Stimulated activated CD4-positive, alpha-beta T cell treated with anti-CD3 and anti-CD28 coated beads, Interleukin-1b, Interleukin-23, amount 100 ng/mL, for 24 hours (primary cell): ENCODE data around the gene MAP7D2.

Experiments
- DNase-seq, 4 experiments: peaks; one replicate each; pipeline ENCODE4 v3.0.0-alpha.2; 2020; ENCODE audit warnings: low read depth in 4 of 4, low spot score in 1 of 4

The MAP7D2 gene

GRCh38 chrX:20046223-20046622 is 70.5 kb downstream of the MAP7D2 start:
- DNase-seq = no peak

- DNase-seq = no peak
Measured at GRCh38 chrX:20042221-20042620, 74.5 kb downstream of the MAP7D2 start.

- no peak for DNase-seq
Measured at GRCh38 chrX:20038966-20039365, 77.7 kb downstream of the MAP7D2 start.

DNA sequence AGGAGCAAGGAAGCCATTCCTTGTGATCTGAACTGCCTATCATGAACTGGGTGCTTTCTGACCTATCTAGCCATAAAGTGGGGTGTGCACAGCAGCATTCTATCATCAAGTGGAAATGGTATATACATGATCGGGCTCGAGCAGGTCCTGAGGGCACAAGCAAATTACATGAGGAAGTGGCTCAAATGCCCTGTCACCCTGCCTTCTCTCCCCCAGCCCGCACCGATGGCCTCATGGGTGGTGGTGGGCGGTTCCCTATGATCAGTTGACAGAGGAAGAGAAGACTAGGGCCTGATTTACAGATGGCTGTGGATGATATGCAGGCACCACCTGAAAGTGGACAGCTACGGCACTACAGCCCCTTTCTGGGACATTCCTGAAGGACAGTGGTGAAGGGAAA is 79.5 kb downstream of the MAP7D2 start:
- no peak for DNase-seq

- no peak for DNase-seq
Measured at GRCh38 chrX:20032201-20032600, 84.5 kb downstream of the MAP7D2 start.

- DNase-seq = no peak
Measured at GRCh38 chrX:20029728-20030127, 87.0 kb downstream of the MAP7D2 start.

DNA sequence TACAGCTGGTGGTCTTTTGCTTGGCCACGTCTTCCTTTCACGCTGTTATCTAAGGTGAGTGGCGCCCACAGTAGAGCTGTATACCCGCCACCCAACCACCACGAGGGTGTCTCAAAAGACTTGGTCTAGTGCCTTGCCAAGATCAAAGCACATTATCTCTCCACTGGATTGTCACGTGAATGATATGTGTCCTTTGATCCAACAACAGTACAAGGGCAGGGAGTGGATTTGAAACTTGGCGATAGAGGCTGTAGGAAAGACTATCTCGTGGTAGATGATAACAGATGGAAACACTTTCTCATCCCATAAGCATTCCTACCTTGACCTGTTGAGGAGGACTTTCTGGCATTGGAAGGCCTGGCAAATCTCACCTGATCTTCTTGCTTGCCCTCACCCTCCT is 88.1 kb downstream of the MAP7D2 start:
- no peak for DNase-seq

DNA sequence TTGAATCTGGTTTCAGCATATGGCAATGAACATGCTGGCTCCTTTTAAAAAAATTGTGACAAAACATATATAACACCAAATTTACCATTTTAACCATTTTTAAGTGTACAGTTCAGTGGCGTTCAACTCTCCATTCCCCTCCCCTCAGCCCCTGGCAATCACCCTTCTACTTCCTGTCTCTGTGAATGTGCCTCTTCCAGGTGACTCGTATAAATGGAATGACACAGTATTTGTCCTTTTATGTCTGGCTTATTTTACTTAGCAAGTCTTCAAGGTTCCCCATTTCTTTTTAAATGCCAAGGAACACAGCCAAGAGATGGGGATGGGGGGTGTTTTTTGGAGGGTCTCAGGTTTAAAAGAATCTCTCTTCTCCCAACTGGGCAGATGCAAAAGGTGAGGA is 90.4 kb downstream of the MAP7D2 start:
- no peak for DNase-seq

- DNase-seq = no peak
Measured at GRCh38 chrX:20019672-20020365, 96.9 kb downstream of the MAP7D2 start.

DNA sequence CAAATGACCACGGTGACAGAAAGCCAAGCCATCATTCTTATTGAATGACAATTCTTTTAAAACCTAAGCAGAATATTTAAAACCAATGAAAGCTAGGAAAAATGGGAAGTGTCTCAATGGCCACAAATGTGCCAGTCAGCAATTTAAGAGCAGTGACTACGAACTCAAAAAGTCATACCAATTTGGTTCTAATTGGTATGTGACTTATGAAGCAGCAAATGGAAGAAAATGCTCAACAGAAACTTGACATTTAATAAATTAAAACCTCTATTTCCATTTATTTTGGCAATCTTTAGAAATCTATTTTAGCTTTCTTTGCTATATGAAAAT is 100.1 kb downstream of the MAP7D2 start:
- DNase-seq = no peak

GRCh38 chrX:20015945-20016615 is 100.6 kb downstream of the MAP7D2 start:
- no peak for DNase-seq

DNA sequence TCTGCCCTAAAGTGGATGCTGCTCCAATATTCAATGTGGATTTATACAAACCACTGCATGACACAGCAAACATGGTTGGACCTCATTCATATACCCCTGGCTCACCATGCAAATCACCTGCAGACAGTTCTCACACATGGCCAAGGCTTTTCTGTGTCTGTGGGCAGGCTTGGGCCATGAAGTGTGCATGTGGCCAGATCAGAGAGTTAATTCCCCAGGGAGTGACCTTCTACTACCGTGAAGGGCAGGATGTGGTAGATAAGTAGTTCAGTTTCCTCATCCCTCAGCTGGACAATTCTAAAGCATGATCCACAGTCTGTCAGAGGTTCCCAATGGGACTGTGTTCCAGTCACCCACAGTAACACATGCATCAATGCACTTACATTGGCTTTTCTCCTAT is 101.3 kb downstream of the MAP7D2 start:
- no peak for DNase-seq

GRCh38 chrX:20011608-20012007 is 105.1 kb downstream of the MAP7D2 start:
- no peak for DNase-seq

DNA sequence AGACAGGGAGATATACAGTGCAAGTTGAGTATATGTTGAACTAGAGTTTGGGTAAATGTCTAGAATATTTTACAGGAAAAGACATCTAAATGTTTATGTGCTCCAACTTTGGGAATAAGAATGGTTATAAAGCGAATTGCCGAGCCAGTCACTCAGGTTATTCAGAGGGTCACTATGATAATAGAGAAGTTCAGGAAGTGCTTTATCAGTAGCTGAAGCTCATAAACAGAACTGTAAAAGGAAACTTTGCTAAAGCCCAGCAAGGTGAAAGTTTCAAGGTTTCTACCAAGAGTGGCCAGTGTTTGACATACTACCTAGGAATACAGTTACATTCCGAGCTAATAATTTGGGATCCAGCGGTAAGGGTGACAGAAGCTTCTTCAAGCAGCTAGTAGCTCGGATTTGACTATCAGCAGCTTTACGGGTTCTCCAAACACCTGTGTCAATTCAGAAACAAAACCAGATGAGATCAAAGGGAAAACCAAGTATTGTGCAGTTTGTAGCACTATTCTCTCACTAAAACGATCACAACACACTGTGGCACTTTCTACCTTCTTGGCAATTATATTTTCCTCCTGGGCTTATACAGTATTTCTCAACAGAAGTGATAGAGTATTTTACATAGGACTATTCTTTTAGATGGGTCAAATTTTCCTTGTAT is 108.6 kb downstream of the MAP7D2 start:
- DNase-seq = no peak

- DNase-seq = no peak
Measured at GRCh38 chrX:20005883-20006282, 110.8 kb downstream of the MAP7D2 start.

DNA sequence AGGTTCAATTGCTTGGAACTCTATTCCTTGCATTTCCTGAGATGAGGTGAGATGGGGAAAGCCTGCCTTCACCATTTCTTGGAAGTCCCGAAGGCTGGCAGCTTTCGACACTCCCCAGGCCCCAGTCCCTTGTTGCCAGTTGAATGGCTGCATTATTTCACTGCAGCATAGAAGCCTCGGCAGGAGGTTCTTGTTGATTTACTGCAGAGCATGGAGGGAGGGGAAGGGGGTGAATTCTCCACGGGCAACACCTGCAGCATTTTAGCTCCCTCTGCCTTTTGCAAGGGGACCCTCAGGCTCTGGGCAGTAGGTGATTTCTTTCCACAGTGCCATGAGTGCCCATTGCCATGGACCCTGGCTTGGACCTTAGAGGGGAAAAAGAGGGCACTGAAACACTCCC is 115.1 kb downstream of the MAP7D2 start:
- DNase-seq = no peak

DNA sequence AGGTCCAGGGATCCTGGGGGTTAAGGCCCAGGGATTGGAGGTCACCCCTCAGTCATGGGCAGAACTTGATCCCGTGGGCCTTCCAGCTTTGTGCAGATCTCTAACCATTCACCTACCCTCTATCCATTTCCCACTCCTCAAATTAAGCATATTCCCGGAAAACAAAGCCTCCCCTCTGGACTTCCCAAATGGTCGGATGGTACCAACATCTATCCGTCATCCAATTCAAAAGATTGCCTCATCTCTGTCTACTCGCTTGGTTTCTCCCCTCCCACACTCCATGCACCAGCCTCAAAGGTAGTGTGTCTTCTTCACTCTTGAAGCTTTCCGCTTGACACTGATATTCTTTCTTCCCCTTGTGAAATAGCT is 125.4 kb downstream of the MAP7D2 start:
- DNase-seq = no peak

DNA sequence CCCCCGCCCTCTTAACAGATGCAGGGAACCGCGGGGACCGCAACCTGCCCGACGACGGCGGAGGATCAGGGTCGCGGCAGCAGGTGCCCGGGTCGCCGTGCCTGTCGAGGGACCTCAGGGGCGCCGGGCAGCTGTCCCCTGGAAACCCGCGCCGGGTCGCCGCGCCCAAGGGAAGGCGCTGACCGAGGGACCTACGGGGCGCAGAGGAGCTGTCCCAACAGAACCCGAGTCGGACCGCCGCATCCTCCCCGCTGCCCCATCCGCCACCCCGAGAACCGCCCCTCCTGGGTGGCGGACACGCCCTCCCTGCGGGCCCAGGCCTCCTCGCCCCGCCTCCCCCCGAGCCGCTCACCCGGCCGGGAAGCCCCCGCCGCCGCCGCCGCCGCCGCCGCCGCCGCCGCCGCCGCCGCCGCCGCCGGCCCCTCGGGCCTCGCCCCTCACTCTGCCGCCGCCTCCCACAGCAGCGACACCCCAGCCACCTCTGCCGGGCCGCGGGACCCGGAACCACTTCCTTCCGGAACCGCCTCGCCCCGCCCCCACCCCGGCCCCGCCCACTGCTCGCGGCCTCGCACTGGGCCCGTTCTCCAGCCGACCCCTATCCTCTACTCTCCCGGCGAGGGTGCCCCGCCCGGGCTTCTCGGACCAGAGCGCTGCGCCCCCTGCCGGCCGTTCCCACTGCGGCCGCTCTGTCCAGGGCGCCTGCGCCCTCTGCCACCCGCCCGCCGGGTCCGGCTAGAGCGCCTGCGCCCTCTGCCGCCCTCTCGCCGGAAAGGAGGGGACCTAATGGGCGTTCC is 126.0 kb downstream of the MAP7D2 start, which contains the start of gene BCLAF3:
TSS of gene BCLAF3 (minus strand) at position 506 of the 794 bp plus-strand sequence. CDS start 20,797 bp downstream, outside the sequence.
- peak; percentile 67 to 81 (median 72) for DNase-seq

- DNase-seq = peak in 2 of 4 experiments; percentile 1 to 3
Measured at GRCh38 chrX:19990151-19990555, 126.6 kb downstream of the MAP7D2 start.

GRCh38 chrX:19987856-19988255 is 128.9 kb downstream of the MAP7D2 start:
- no peak for DNase-seq

GRCh38 chrX:19986531-19986930 is 130.2 kb downstream of the MAP7D2 start:
- no peak for DNase-seq

DNA sequence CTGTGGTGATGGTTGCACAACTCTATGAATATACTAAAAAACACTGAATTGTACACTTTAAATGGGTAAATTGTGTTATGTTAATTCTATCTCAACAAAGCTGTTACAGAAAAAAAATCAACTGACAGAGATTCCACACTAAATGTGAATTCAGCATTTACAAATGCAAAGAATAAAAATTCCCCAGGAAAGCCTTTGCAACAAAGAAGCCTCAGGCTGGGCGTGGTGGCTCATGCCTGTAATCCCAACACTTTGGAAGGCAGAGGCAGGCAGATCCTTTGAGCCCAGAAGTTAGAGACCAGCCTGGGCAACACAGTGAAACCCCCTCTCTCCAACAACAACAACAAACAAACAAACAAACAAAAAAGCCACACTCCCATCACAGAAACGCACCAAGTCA is 134.8 kb downstream of the MAP7D2 start:
- DNase-seq = no peak
